DMS79 (cell line): ENCODE results near the gene MACROD2.
"Not testable (repeated sequence)": the region's sequence is repeated elsewhere in the genome, so short reads cannot be mapped to it uniquely, and the experiment has no call there.

ENCODE experiments used
- DNase-seq: peaks from one replicate; lab custom pipeline; 2025; lab: John Stamatoyannopoulos, UW

The MACROD2 gene

GRCh38 chr20:14918281-14918680, 923.0 kb downstream of the MACROD2 start:
- DNase-seq: no peak

- DNase-seq: no peak
Observed at GRCh38 chr20:14918976-14919375, 923.7 kb downstream of the MACROD2 start.

- no peak for DNase-seq
Observed at GRCh38 chr20:14919501-14920081, 924.3 kb downstream of the MACROD2 start.

GRCh38 chr20:14921513-14921912, 926.2 kb downstream of the MACROD2 start:
- no peak for DNase-seq

- DNase-seq: no peak
Observed at GRCh38 chr20:14922503-14923267, 927.4 kb downstream of the MACROD2 start.

- no peak for DNase-seq
Observed at GRCh38 chr20:14924433-14924832, 929.1 kb downstream of the MACROD2 start.

GRCh38 chr20:14925300-14925699, 930.0 kb downstream of the MACROD2 start:
- no peak for DNase-seq

GRCh38 chr20:14926436-14926835, 931.1 kb downstream of the MACROD2 start:
- not testable (repeated sequence) for DNase-seq

GRCh38 chr20:14928083-14928482, 932.8 kb downstream of the MACROD2 start:
- no peak for DNase-seq

GRCh38 chr20:14929388-14929787, 934.1 kb downstream of the MACROD2 start:
- no peak for DNase-seq

- DNase-seq: no peak
Observed at GRCh38 chr20:14932040-14932439, 936.7 kb downstream of the MACROD2 start.

- DNase-seq: no peak
Observed at GRCh38 chr20:14935285-14935684, 940.0 kb downstream of the MACROD2 start.

GRCh38 chr20:14937021-14937420, 941.7 kb downstream of the MACROD2 start:
- DNase-seq: no peak

- DNase-seq: no peak
Observed at GRCh38 chr20:14937846-14938245, 942.5 kb downstream of the MACROD2 start.

GRCh38 chr20:14947536-14947935, 952.2 kb downstream of the MACROD2 start:
- DNase-seq: no peak

GRCh38 chr20:14947946-14948345, 952.6 kb downstream of the MACROD2 start:
- no peak for DNase-seq

GRCh38 chr20:14948416-14948815, 953.1 kb downstream of the MACROD2 start:
- DNase-seq: no peak

- DNase-seq: no peak
Observed at GRCh38 chr20:14950633-14951032, 955.3 kb downstream of the MACROD2 start.

GRCh38 chr20:14951105-14951504, 955.8 kb downstream of the MACROD2 start:
- no peak for DNase-seq

- DNase-seq: no peak
Observed at GRCh38 chr20:14951707-14952418, 956.5 kb downstream of the MACROD2 start.

- no peak for DNase-seq
Observed at GRCh38 chr20:14953736-14954135, 958.4 kb downstream of the MACROD2 start.

GRCh38 chr20:14955399-14955798, 960.1 kb downstream of the MACROD2 start:
- no peak for DNase-seq

- DNase-seq: no peak
Observed at GRCh38 chr20:14956026-14956425, 960.7 kb downstream of the MACROD2 start.
